IPS-20b (cell line): ENCODE data around the gene TPM2.
A peak's percentile ranks its signal among the peaks of the same experiment; 100 is the strongest.

Experiments used
- H3K27ac ChIP-seq: one replicate; pipeline ENCODE4 v1.5.1; 2013; ENCODE audit warnings: low read length
- H3K27me3 ChIP-seq: 2 replicates; pipeline ENCODE4 v1.6.1; 2013; ENCODE audit warnings: mild to moderate bottlenecking, low read length, inconsistent platforms; ENCODE audit not compliant: insufficient read depth
- H3K36me3 ChIP-seq: 2 replicates; pipeline ENCODE4 v1.6.1; 2013; ENCODE audit warnings: low read depth, mild to moderate bottlenecking, inconsistent platforms, low read length, moderate library complexity; ENCODE audit not compliant: insufficient read depth
- H3K4me1 ChIP-seq: 2 replicates; pipeline ENCODE4 v1.6.1; 2013; ENCODE audit warnings: mild to moderate bottlenecking, control low read depth, inconsistent platforms, low read length, moderate library complexity; ENCODE audit not compliant: insufficient read depth
- H3K4me3 ChIP-seq: 2 replicates; pipeline ENCODE4 v1.5.1; 2013; ENCODE audit warnings: mild to moderate bottlenecking, low read length, inconsistent platforms
- H3K9ac ChIP-seq: 2 replicates; pipeline ENCODE4 v1.6.1; 2013; ENCODE audit warnings: low read depth, mild to moderate bottlenecking, inconsistent platforms, low read length, moderate library complexity
- H3K9me3 ChIP-seq: 2 replicates; pipeline ENCODE4 v1.6.1; 2013; ENCODE audit warnings: mild to moderate bottlenecking, low read depth, low read length, inconsistent platforms; ENCODE audit not compliant: insufficient read depth

TPM2 gene

DNA sequence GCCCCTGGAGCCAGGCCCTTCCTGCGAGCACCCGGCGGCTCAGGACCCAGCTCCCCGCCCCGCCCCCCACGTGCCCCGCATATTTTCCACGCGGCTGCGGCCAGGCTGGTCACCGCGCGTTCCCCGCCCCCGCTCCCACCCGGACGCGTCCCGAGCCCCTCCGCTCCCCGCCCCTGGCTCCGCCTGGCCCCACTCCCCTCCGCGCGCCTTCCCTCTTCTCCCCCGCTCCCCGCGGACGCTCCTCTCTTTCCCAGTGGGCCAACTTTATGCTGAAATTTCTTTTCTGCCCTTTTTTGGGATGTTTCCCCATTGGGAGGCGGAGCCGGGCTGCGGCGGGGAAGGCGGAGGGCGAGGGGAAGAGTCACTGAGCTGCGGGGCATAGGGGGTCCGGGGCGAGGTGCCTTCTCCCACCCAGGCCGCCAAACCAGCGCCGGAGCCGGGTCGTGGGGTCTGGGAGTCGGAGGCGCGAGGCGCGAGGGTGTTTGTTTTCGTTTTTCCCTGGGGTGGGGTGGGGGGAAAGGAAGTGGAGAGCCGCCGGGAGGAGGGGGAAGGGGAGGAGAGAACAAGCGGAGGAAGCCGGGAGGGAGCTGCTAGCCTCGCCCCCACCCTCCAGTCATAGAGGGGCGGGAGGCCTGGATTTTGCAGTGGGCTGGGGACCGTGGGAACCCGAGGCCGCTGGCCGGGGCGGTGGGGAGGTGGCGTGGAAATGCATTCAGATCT is 1.0 kb upstream of the TPM2 start:
- Histone ChIP-seq H3K4me1 (peaks cover 11% of the 10 kb centered on the region), H3K27ac (peak overlapping the region; percentile 86)

DNA sequence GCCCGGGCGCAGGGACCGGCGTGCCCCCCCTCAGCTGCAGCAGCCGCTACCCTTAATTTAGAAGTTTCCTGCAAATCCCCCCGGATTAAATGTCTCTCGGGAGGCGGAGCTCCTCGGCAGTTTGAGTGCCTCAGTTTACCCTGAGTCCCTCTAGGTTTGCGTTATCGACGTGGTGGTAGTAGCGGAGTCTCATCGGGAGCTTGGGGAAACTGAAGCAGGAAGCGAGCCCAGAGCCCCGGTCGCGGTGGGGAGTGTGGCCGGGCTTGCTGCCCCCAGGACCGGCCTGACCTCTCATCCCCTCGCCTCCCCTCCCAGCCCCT is 529 bp upstream of the TPM2 start:
- Histone ChIP-seq H3K36me3 (peaks cover 39% of the 10 kb centered on the region), H3K9me3 (no peaks in the 10 kb centered on the region), H3K4me1 (peaks cover 11% of the 10 kb centered on the region), H3K27me3 (no peaks in the 10 kb centered on the region), H3K9ac (peak overlapping the region; percentile 94; the same call in 1 of the 2 replicates), H3K4me3 (peak overlapping the region; percentile 87), H3K27ac (peak overlapping the region; percentile 81)

More for the DNA sequence above, 1.0 kb upstream of the TPM2 start:
- peak overlapping the region; percentile 87 for H3K4me3 ChIP-seq
- H3K9ac ChIP-seq, result peak overlapping the region; percentile 94; the same call in 1 of the 2 replicates
- no peaks in the 10 kb centered on the region for H3K27me3 ChIP-seq
- peaks cover 36% of the 10 kb centered on the region for H3K36me3 ChIP-seq
- no peaks in the 10 kb centered on the region for H3K9me3 ChIP-seq

DNA sequence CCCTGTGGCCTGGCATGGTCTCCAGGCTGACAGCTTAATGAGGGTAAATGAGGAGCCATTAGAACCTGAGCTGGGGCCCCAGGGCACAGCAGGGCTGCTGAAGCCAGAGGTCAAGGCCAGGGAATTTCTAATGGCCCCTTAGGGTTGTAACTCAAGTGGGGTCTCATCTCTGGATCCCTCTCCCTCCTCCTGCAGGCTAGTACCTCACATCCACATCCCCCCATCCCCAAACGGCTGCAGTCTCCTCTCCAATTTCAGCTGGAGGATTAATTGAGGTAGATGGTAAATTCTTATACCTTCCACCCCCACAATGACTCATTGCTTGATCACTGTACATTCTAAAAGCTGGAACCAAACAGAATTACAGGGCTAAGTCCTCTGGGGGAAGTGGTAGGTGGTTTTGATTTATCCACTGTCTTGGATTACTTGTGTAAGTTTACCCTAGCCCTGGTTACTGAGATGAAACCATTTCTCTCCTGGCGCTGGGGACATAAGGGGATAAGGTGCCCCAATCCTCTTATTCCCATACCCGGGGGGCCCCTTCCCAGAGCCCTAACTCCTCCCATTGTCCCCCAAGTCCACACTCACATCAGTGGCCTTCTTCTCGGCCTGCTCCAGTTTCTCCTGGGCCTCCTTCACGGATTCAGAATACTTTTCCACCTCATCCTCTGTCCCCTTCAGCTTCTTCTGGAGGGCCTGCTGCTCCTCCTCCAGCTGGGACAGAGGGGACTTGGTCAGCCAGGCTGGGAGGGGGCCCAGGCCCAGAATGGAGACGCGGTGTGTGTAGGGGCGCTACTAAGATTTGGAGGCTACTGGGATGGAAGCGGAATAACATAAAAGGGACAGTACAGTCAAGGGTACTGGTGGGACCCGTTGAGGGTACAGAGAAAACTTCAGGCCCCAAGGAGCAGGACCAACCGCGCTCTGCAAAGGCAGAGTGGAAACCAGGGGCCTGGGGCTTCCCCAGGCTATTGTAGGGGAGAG is 875 bp downstream of the TPM2 start:
- peak overlapping the region; percentile 94 for H3K9ac ChIP-seq
- H3K36me3 ChIP-seq, result peaks cover 53% of the 10 kb centered on the region
- H3K9me3 ChIP-seq, result no peaks in the 10 kb centered on the region
- H3K27ac ChIP-seq, result peak overlapping the region; percentile 97
- H3K4me1 ChIP-seq, result peaks cover 11% of the 10 kb centered on the region
- no peaks in the 10 kb centered on the region for H3K27me3 ChIP-seq
- peak overlapping the region; percentile 87 for H3K4me3 ChIP-seq

DNA sequence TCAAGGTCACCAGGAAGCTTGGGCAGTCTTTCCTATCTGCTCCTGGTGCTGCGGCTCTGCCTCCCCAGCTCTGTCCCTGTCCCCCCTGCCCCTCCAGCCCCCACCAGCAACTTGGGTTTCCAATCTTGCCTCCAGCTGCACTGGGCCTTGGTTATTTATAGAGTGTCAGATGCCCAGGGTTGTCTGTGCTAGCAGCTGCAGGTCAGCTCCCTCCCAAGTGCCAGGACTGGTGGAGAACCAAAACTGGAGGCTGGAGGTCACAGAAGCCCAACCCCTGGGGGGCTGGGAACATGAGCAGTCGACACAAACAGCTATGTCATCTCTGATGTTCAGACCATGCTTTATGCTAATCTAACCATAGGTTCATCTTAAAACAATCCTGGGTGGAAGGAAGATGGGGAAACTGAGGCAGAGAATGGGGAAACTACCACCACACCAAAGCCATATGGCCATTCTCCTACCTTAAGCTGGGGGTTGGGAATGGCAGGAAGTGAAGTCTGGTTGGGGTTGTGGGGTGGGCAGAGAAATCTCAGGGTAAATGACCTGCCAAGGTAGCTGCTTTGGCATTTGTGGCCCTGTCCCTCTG is 1.7 kb downstream of the TPM2 start:
- H3K4me1 ChIP-seq, result peaks cover 11% of the 10 kb centered on the region
- peak overlapping the region; percentile 87 for H3K4me3 ChIP-seq

DNA sequence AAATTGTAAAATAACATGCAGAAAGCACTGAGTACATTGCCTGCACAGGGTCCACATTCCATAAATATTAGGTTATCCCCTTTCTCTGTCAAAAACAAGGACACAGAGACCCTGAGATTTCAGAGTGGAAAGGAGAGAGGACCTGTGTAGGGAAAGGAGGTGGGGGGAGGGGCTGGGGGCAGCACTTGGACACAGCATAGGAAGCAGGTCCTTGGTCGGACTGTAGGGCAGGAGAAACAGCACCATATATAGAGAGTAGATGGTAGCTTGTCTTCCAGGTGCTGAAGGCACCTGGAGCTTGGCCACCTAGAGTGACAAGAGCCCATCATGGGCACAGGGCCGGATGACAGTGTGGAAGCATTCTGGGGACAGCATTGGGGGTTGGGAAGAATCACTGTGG is 2.4 kb downstream of the TPM2 start:
- Histone ChIP-seq H3K36me3 (peaks cover 68% of the 10 kb centered on the region), H3K9ac (no peak overlapping the region), H3K27ac (no peak overlapping the region), H3K4me1 (peaks cover 11% of the 10 kb centered on the region), H3K4me3 (no peak overlapping the region; the same call in 1 of the 2 replicates), H3K27me3 (no peaks in the 10 kb centered on the region), H3K9me3 (no peaks in the 10 kb centered on the region)

More for the DNA sequence above, 1.7 kb downstream of the TPM2 start:
- Histone ChIP-seq H3K9me3 (no peaks in the 10 kb centered on the region), H3K9ac (peak overlapping the region; percentile 94; the same call in 1 of the 2 replicates), H3K36me3 (peaks cover 61% of the 10 kb centered on the region), H3K27me3 (no peaks in the 10 kb centered on the region), H3K27ac (no peak overlapping the region)

DNA sequence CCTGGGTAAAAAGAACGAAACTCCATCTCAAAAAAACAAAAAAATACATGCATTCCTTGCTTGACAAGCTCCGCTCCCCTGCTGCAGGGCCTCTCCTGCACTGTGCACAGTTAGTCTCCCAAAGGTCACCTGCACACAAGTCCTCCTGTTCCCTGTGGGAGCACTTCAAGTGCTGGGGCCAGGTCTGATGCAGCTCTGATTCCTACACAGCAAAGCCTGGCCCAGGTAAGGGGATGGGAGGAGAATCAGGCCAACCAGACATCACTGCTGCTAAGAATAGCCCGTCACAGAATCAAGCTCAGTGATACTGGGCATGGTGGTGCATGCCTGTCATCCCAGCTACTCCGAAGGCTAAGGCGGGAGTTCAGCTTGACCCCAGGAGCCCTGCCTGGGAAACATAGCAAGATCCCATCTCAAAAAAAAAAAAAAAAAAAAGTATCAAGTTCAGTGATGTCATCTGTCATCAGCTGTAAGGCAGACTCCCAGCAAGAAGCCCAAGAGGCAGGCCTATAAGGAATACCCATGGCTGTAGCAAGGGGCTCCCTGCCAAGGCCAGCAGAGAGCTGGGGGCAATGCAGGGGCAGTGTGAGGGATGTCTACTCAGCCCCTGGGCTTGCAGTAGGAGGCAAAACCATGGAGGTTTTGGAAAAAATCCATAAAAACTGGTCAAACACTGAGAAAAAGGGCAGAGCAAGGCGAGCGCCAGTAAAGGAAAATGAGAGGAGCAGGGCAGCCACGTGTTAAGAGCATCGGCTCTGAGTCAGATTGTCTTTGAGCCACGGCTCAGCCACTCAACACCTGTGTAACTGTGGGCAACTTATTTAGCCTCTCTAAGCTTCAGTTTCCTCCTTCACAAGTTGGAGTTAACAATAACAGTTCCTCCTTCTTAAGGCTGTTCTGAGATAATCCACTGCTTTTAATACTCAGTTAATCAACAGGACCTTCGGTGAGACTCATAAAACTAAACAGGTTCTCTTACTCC is 3.2 kb downstream of the TPM2 start:
- no peak overlapping the region for H3K9ac ChIP-seq
- no peak overlapping the region for H3K27ac ChIP-seq
- H3K4me1 ChIP-seq, result peaks cover 11% of the 10 kb centered on the region
- H3K36me3 ChIP-seq, result peaks cover 76% of the 10 kb centered on the region
- H3K4me3 ChIP-seq, result no peak overlapping the region
- H3K27me3 ChIP-seq, result no peaks in the 10 kb centered on the region
- no peaks in the 10 kb centered on the region for H3K9me3 ChIP-seq

DNA sequence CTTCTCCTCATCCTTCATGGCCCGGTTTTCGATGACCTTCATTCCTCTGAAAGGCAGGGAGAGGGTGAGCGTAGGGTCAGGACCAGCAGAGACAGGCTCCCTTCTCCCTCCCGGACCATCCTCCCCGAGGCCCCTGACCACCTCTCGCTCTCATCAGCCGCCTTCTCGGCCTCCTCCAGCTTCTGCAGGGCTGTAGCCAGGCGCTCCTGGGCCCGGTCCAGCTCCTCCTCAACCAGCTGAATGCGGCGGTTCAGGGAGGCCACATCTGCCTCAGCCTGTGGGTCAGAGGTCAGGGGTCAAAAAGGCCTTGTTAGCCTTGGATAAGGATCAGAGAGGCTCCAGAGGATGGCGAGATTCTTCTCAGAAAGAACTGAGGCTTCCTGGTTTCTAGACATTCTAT is 4.2 kb downstream of the TPM2 start:
- Histone ChIP-seq H3K9me3 (no peaks in the 10 kb centered on the region), H3K27me3 (no peaks in the 10 kb centered on the region), H3K4me1 (peaks cover 8% of the 10 kb centered on the region), H3K9ac (no peak overlapping the region), H3K4me3 (no peak overlapping the region), H3K27ac (no peak overlapping the region), H3K36me3 (peaks cover 78% of the 10 kb centered on the region)

DNA sequence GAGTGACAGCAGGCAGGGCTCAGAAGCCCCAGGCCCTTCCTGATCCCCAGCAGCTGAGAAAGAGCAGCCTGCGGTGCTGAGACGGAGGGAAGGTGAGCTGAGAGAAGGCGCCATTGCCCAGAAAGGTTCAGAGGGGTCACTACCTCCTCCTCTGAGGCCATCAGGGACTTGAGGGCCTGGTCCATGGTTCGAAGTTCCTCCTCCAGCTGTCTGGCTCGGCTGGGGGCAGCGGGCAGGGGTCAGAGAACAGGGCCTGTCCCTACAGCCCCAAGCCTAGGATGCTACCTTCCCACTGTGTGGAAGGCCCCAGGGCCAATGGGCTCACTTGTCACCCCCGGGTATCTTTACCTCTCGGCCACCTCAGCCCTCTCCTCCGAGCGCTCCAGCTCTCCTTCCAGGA is 4.8 kb downstream of the TPM2 start:
- Histone ChIP-seq H3K27me3 (no peaks in the 10 kb centered on the region), H3K36me3 (peaks cover 78% of the 10 kb centered on the region), H3K4me1 (peaks cover 8% of the 10 kb centered on the region), H3K4me3 (no peak overlapping the region), H3K27ac (no peak overlapping the region), H3K9me3 (no peaks in the 10 kb centered on the region), H3K9ac (no peak overlapping the region)

DNA sequence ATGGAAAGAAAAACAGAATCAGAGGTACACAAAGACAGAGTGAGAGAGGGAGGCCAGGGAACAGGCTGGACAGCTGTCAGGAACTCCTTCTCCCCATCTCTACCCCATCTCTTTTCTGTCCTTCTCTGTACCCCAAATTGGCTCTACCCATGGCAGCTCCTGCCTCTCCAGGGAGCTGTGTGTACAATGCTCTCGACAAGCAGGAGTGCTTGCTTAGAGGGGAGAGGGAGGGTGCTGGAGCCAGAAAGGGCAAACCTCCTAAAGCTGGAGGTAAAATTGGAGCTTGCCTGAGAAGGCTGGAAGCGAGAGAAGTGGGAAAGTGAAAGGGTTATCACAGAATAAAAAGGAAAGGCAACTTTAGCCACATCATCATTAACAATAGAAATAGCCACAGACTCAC is 6.4 kb downstream of the TPM2 start:
- Histone ChIP-seq H3K36me3 (peaks cover 70% of the 10 kb centered on the region), H3K9me3 (no peaks in the 10 kb centered on the region), H3K9ac (no peak overlapping the region), H3K27me3 (no peaks in the 10 kb centered on the region), H3K4me1 (peaks cover 3% of the 10 kb centered on the region; the same call in 1 of the 2 replicates), H3K4me3 (no peak overlapping the region), H3K27ac (no peak overlapping the region)

DNA sequence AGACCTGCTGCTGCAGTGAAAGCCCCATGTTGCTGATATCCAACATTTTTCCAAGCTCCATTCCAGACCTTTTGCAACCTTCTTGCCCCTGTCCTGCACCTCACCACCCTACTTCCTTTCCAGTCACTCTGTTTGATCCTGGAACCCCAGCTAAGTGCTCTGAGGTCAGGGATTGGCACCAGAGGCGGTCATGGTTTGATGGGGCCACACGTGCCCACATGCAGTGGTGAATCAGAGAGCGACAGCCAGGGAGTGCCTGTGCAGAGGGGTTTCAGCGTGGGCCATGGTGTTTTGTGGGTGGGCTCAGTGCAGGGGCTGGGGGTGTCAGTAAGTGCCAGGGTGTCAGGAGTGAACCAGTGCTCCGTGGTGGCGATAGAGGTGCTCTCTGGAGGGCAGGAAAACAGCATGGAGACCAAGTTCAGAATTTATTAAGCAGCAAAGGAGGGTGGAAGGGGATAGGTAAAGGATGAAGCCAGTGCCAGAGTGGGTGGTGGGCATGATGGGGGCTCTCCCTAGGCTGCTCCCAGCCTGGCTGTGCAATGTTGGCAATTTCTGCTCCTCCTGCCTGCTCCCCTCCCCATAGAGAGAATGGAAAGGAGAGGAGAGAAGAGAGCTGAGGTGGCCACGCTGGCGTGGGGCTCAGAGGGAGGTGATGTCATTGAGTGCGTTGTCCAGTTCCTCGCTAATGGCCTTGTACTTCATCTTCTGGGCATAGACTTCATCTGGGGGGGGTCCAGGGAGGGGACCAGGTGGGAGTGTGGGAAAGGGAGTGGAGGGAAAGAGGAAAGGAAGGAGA is 7.0 kb downstream of the TPM2 start:
- no peak overlapping the region for H3K27ac ChIP-seq
- no peaks in the 10 kb centered on the region; the same call in 1 of the 2 replicates for H3K4me1 ChIP-seq
- peaks cover 64% of the 10 kb centered on the region for H3K36me3 ChIP-seq
- no peak overlapping the region for H3K9ac ChIP-seq
- no peaks in the 10 kb centered on the region for H3K9me3 ChIP-seq
- no peaks in the 10 kb centered on the region for H3K27me3 ChIP-seq
- no peak overlapping the region for H3K4me3 ChIP-seq
